ENCODE data around the gene MINDY1. TPM values are rescaled to one million over a fixed set of nuclear protein-coding genes. Genes with fewer than 3 reads are reported as not detected.

MINDY1 gene
- total and polyA plus RNA-seq, 9 of the 15 experiments (the other 6 are each of a cell fraction or from before 2014, with no cell fraction given), result 0.49 to 11.0 (median 6.0) TPM

- TF ChIP-seq, protein P1, sequence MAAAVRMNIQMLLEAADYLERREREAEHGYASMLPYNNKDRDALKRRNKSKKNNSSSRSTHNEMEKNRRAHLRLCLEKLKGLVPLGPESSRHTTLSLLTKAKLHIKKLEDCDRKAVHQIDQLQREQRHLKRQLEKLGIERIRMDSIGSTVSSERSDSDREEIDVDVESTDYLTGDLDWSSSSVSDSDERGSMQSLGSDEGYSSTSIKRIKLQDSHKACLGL (CRISPR knock-in tag; IDR thresholded peaks at IDR 0.05; ENCODE audit: borderline replicate concordance, poor library complexity, severe bottlenecking), result no peak
- TF ChIP-seq ZNF217 (CRISPR knock-in tag; IDR thresholded peaks at IDR 0.05) (no peak), MAFG (tag; conservative IDR thresholded peaks at IDR 0.05) (no peak), MNT (conservative IDR thresholded peaks at IDR 0.05) (peak; percentile 41 to 74), SMAD1 (IDR thresholded peaks at IDR 0.05; ENCODE audit: low read depth, low read length, partially characterized antibody) (peak; percentile 70), MED1 (CRISPR knock-in tag; IDR thresholded peaks at IDR 0.05; ENCODE audit: borderline replicate concordance) (no peak), ZNF143 (CRISPR knock-in tag; IDR thresholded peaks at IDR 0.05) (no peak), ZSCAN32 (CRISPR knock-in tag; IDR thresholded peaks at IDR 0.05) (no peak), GTF3C2 (IDR thresholded peaks at IDR 0.05; ENCODE audit: borderline replicate concordance, extremely low read depth, insufficient read length) (no peak), SREBF2 (CRISPR knock-in tag; IDR thresholded peaks at IDR 0.05) (no peak), NCOA4 (IDR thresholded peaks at IDR 0.05; ENCODE audit: partially characterized antibody) (no peak), MYBL2 (IDR thresholded peaks at IDR 0.05; ENCODE audit: low read depth) (no peak), MYBL2 (CRISPR knock-in tag; IDR thresholded peaks at IDR 0.05; ENCODE audit: borderline replicate concordance) (no peak), EGR1 (conservative IDR thresholded peaks at IDR 0.05) (peak; percentile 43), ELF1 (tag; IDR thresholded peaks at IDR 0.05) (no peak), SP2 (IDR thresholded peaks at IDR 0.05; ENCODE audit: extremely low read depth, low read depth, low read length, poor library complexity, severe bottlenecking) (no peak), MCM2 (IDR thresholded peaks at IDR 0.05; ENCODE audit: low read depth) (no peak), FOXA3 (CRISPR knock-in tag; conservative IDR thresholded peaks at IDR 0.05 in 1 of 2, IDR thresholded peaks at IDR 0.05 in 1 of 2) (no peak)
- TF ChIP-seq, protein P2, sequence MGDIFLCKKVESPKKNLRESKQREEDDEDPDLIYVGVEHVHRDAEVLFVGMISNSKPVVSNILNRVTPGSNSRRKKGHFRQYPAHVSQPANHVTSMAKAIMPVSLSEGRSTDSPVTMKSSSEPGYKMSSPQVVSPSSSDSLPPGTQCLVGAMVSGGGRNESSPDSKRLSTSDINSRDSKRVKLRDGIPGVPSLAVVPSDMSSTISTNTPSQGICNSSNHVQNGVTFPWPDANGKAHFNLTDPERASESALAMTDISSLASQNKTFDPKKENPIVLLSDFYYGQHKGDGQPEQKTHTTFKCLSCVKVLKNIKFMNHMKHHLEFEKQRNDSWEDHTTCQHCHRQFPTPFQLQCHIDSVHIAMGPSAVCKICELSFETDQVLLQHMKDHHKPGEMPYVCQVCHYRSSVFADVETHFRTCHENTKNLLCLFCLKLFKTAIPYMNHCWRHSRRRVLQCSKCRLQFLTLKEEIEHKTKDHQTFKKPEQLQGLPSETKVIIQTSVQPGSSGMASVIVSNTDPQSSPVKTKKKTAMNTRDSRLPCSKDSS (IDR thresholded peaks at IDR 0.05; ENCODE audit: low read depth, partially characterized antibody), result no peak
Observed at GRCh38 chr1:150976879-150977694, 29.6 kb downstream of the MINDY1 start (continued).

All from K562 (cell line).